Retina (tissue), 1 donor: ENCODE measurements around the gene PSMD12.
A peak's percentile ranks its signal among the peaks of the same experiment; 100 is the strongest.

Experiments
- DNase-seq: peaks from one replicate; pipeline ENCODE4 v3.0.0-alpha.2; 2016

Gene PSMD12

GRCh38 chr17:67297454-67297960 lies 68.9 kb downstream of the PSMD12 start:
- DNase-seq = no peak

DNA sequence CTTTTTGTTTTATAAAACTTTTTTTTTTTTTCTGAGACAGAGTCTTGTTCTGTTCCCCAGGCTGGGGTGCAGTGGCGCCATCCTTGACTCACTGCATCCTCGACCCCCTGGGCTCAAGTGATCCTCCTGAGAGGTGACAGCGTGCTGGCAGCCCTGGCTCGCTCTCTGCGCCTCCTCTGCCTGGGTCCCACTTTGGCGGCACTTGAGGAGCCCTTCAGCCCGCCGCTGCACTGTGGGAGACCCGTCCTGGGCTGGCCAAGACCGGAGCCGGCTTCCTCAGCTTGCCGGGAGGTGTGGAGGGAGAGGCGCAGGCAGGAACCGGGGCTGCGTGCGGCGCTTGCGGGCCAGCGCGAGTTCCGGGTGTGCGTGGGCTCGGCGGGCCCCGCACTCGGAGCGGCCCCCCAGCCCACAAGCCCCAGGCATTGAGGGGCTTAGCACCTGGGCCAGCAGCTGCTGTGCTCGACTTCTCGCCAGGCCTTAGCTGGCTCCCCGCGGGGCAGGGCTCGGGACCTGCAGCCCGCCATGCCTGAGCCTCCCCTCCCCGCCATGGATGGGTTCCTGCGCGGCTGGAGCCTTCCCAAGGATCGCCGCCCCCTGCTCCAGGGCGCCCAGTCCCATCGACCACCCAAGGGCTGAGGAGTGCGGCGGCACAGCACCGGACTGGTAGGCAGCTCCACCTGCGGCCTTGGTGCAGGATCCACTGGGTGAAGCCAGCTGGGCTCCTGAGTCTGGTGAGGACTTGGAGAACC lies 71.8 kb downstream of the PSMD12 start:
- DNase-seq = no peak

- DNase-seq = peak; percentile 30
These were observed 72.8 kb downstream of the PSMD12 start for GRCh38 chr17:67293251-67294203.

- DNase-seq = no peak
These were observed 75.6 kb downstream of the PSMD12 start for GRCh38 chr17:67290711-67291291.

DNA sequence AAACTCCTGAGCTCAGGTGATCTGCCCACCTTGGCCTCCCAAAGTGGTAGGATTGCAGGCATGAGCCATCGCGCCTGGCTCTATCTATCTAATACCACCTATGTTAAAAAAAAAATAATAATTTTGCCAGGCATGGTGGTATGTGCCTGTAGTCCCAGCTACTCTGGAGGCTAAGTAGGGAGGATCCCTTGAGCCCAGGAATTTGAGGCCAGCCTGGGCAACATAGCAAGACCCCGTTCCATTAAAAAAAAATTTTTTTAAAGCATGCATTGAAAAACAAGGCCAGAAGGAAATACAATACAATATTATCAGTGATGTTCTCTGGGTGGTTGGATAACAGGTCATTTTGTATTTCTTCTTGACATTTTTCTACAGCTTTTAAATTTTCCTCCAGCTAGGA lies 76.1 kb downstream of the PSMD12 start:
- DNase-seq = no peak

- peak; percentile 24 for DNase-seq
These were observed 77.0 kb downstream of the PSMD12 start for GRCh38 chr17:67289181-67289876.
